Fibroblast of pulmonary artery (primary cell): ENCODE results near the gene SMIM5.
A peak's percentile ranks its signal among the peaks of the same experiment; 100 is the strongest.

Experiments
- DNase-seq: peaks from one replicate; pipeline ENCODE4 v3.0.0-alpha.2; 2010; ENCODE audit warnings: low read depth
- H3K4me3 ChIP-seq: replicated peaks from 2 replicates; pipeline ENCODE4 v1.5.1; 2011; ENCODE audit warnings: low read depth, mild to moderate bottlenecking, control low read depth, low read length, moderate library complexity
- TF ChIP-seq, protein P1 (sequence below): IDR thresholded peaks from 2 replicates; pipeline ENCODE4 v1.5.1; 2011; ENCODE audit warnings: mild to moderate bottlenecking, control low read depth, low read length, inconsistent platforms; ENCODE audit errors: missing control alignments

Gene SMIM5

GRCh38 chr17:75665981-75666380 lies 32.7 kb downstream of the SMIM5 start:
- TF ChIP-seq, protein P1, sequence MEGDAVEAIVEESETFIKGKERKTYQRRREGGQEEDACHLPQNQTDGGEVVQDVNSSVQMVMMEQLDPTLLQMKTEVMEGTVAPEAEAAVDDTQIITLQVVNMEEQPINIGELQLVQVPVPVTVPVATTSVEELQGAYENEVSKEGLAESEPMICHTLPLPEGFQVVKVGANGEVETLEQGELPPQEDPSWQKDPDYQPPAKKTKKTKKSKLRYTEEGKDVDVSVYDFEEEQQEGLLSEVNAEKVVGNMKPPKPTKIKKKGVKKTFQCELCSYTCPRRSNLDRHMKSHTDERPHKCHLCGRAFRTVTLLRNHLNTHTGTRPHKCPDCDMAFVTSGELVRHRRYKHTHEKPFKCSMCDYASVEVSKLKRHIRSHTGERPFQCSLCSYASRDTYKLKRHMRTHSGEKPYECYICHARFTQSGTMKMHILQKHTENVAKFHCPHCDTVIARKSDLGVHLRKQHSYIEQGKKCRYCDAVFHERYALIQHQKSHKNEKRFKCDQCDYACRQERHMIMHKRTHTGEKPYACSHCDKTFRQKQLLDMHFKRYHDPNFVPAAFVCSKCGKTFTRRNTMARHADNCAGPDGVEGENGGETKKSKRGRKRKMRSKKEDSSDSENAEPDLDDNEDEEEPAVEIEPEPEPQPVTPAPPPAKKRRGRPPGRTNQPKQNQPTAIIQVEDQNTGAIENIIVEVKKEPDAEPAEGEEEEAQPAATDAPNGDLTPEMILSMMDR = no peak
- DNase-seq = no peak
- peak overlapping the region; percentile 87 for H3K4me3 ChIP-seq

DNA sequence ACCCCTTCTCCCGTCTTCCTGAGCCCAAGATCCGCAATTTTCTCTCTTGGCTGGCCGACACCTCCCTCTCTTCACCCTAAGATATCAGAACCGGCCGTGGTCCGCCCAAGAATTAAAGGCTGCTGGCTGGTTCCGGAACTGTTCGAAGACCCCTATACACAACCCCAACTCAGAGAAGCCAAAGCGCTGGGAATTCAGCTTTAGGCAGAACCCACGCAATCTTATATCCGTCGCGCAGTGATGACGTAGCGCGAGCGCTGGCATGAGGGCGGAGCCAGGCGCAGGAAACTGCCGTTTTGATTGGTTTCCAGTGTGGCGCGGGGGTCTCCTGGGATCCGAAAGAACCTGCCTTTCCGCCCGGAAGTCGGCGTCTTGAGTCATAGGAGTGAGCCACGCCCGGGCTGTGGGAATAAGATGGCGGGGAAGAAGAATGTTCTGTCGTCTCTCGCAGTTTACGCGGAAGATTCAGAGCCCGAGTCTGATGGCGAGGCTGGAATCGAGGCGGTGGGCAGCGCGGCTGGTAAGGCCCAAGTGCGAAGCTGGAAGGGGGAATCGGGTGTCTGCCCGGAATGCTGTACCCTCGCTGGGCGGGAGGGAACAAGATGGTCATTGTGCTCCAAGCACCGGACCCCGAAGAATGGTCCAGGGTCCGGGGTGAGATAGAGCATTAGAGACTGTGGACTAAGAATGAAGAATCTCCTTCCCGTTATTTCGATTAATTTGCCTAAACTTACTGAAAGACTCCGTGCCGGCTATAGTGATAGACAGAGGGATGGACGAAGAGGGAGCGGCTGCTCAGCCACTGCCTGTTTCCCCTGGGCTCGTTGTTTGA lies 33.9 kb downstream of the SMIM5 start, which contains the start of the genes RECQL5 and SAP30BP:
TSS of gene RECQL5 (minus strand) at position 196 of the 832 bp plus-strand sequence. CDS start 597 bp downstream, outside the sequence.
TSS of gene SAP30BP (plus strand) at position 380 of the 832 bp plus-strand sequence. CDS start at position 415, 35 bp downstream.
- DNase-seq = peak; percentile 99
- TF ChIP-seq, protein P1 = no peak
- H3K4me3 ChIP-seq = peak within 1 kb of the TSS; percentile 87

GRCh38 chr17:75667825-75668224 lies 34.6 kb downstream of the SMIM5 start:
- TF ChIP-seq, protein P1 = no peak
- peak overlapping the region; percentile 87 for H3K4me3 ChIP-seq
- DNase-seq = no peak

DNA sequence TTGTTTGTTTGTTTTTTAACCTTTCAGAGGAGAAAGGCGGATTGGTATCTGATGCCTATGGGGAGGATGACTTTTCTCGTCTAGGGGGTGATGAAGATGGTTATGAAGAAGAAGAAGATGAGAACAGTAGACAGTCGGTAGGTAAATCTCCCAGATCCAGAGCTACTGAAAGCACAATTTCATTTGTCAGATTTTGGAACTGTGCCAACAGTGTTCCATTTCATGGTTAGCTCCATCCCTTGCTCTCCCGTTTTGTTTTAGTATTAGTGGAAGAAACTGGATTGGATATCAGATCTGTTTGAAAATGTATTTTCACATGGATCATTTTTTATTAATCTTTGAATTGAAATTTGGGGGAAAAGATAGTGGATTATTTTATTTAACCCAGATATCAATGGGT lies 35.3 kb downstream of the SMIM5 start:
- TF ChIP-seq, protein P1 = no peak
- H3K4me3 ChIP-seq = peak overlapping the region; percentile 87
- DNase-seq = no peak

GRCh38 chr17:75670868-75671267 lies 37.6 kb downstream of the SMIM5 start:
- no peak for DNase-seq
- no peak overlapping the region for H3K4me3 ChIP-seq
- TF ChIP-seq, protein P1 = no peak

- H3K4me3 ChIP-seq = no peak overlapping the region
- TF ChIP-seq, protein P1 = no peak
- no peak for DNase-seq
Observed at GRCh38 chr17:75672011-75672410, 38.8 kb downstream of the SMIM5 start.
